IMR-90 (cell line): ENCODE results near the gene GOLGA6A.
"Not testable (repeated sequence)": the region's sequence is repeated elsewhere in the genome, so short reads cannot be mapped to it uniquely, and the experiment has no call there.

Source experiments
- BHLHE40 ChIP-seq: fragments of 150-350 bp; IDR thresholded peaks from 2 replicates; pipeline ENCODE4 v1.6.1; 2016; ENCODE audit warnings: mild to moderate bottlenecking, low read depth, low read length
- CEBPB ChIP-seq: IDR thresholded peaks from 2 replicates; pipeline ENCODE4 v1.6.1; 2012; ENCODE audit warnings: low read depth, low read length, improper control_type of control experiment
- CHD1 ChIP-seq: IDR thresholded peaks from 2 replicates; pipeline ENCODE4 v1.6.1; 2012; ENCODE audit warnings: low read depth, low read length, improper control_type of control experiment
- CTCF ChIP-seq: conservative IDR thresholded peaks from 2 replicates; pipeline ENCODE4 v1.5.1; 2012; ENCODE audit warnings: mild to moderate bottlenecking, low read depth, low read length, improper control_type of control experiment
- ELK1 ChIP-seq: fragments of 150-350 bp; IDR thresholded peaks from 2 replicates; pipeline ENCODE4 v1.6.1; 2016; ENCODE audit warnings: low read depth, mild to moderate bottlenecking, low read length, moderate library complexity, borderline replicate concordance
- MAFK ChIP-seq: IDR thresholded peaks from 2 replicates; pipeline ENCODE4 v1.6.1; 2012; ENCODE audit warnings: low read depth, low read length, improper control_type of control experiment
- MAZ ChIP-seq: IDR thresholded peaks from 2 replicates; pipeline ENCODE4 v1.6.1; 2012; ENCODE audit warnings: low read depth, mild to moderate bottlenecking, low read length, improper control_type of control experiment, moderate library complexity, borderline replicate concordance
- MXI1 ChIP-seq: IDR thresholded peaks from 2 replicates; pipeline ENCODE4 v1.6.1; 2012; ENCODE audit warnings: low read depth, mild to moderate bottlenecking, low read length, moderate library complexity, borderline replicate concordance
- NFE2L2 ChIP-seq: fragments of 150-350 bp; IDR thresholded peaks from 2 replicates; pipeline ENCODE4 v1.6.1; 2016; ENCODE audit warnings: low read depth, mild to moderate bottlenecking, low read length
- POLR2A ChIP-seq: IDR thresholded peaks from 2 replicates; pipeline ENCODE4 v1.6.1; 2012; ENCODE audit warnings: mild to moderate bottlenecking, low read depth, low read length
- RAD21 ChIP-seq: IDR thresholded peaks from 2 replicates; pipeline ENCODE4 v1.6.1; 2012; ENCODE audit warnings: low read length, improper control_type of control experiment
- RFX5 ChIP-seq: IDR thresholded peaks from 2 replicates; pipeline ENCODE4 v1.8.0; 2012; ENCODE audit warnings: low read depth, mild to moderate bottlenecking, low read length, moderate library complexity
- SMC3 ChIP-seq: fragments of 150-350 bp; IDR thresholded peaks from 2 replicates; pipeline ENCODE4 v1.6.1; 2016; ENCODE audit warnings: low read depth, mild to moderate bottlenecking, antibody characterized with exemption, low read length, moderate library complexity
- USF2 ChIP-seq: fragments of 150-350 bp; IDR thresholded peaks from 2 replicates; pipeline ENCODE4 v1.6.1; 2017; ENCODE audit warnings: mild to moderate bottlenecking, antibody characterized with exemption, low read length, low read depth

- not testable (repeated sequence) for TF ChIP-seq CTCF, CHD1, MAZ, POLR2A, USF2, RAD21, MXI1, NFE2L2, CEBPB, SMC3, MAFK, BHLHE40, RFX5, ELK1
Observed at GRCh38 chr15:74095610-74096009, 13.3 kb upstream of the GOLGA6A start.
